ENCODE data around the gene RYR2.
"Not testable (repeated sequence)": the region's sequence is repeated elsewhere in the genome, so short reads cannot be mapped to it uniquely, and the experiment has no call there.

The RYR2 gene

GRCh38 chr1:237814319-237814924 is 772.4 kb downstream of the RYR2 start:
- peak; percentile 18 for DNase-seq

- DNase-seq, result peak; percentile 13
Measured at GRCh38 chr1:237817277-237817676, 775.3 kb downstream of the RYR2 start.

- DNase-seq, result peak; percentile 18
Measured at GRCh38 chr1:237820634-237821033, 778.6 kb downstream of the RYR2 start.

- DNase-seq, result no peak
Measured at GRCh38 chr1:237832858-237833257, 790.9 kb downstream of the RYR2 start.

GRCh38 chr1:237834048-237834447 is 792.1 kb downstream of the RYR2 start:
- DNase-seq, result no peak

- DNase-seq, result no peak
Measured at GRCh38 chr1:237834461-237834860, 792.5 kb downstream of the RYR2 start.

- DNase-seq, result no peak
Measured at GRCh38 chr1:237838320-237838719, 796.3 kb downstream of the RYR2 start.

- DNase-seq, result no peak
Measured at GRCh38 chr1:237838904-237839534, 797.0 kb downstream of the RYR2 start.

GRCh38 chr1:237841485-237841884 is 799.5 kb downstream of the RYR2 start:
- DNase-seq, result no peak

- DNase-seq, result not testable (repeated sequence)
Measured at GRCh38 chr1:237843516-237843915, 801.5 kb downstream of the RYR2 start.

GRCh38 chr1:237851210-237851845 is 809.3 kb downstream of the RYR2 start:
- peak; percentile 56 for DNase-seq

- no peak for DNase-seq
Measured at GRCh38 chr1:237852342-237852741, 810.4 kb downstream of the RYR2 start.

GRCh38 chr1:237857455-237857854 is 815.5 kb downstream of the RYR2 start:
- no peak for DNase-seq

- DNase-seq, result no peak
Measured at GRCh38 chr1:237858992-237859391, 817.0 kb downstream of the RYR2 start.

- no peak for DNase-seq
Measured at GRCh38 chr1:237861944-237862343, 820.0 kb downstream of the RYR2 start.

- DNase-seq, result no peak
Measured at GRCh38 chr1:237863234-237863633, 821.2 kb downstream of the RYR2 start.

GRCh38 chr1:237864338-237865244 is 822.6 kb downstream of the RYR2 start:
- DNase-seq, result peak; percentile 36

- DNase-seq, result no peak
Measured at GRCh38 chr1:237867380-237867888, 825.5 kb downstream of the RYR2 start.

- DNase-seq, result no peak
Measured at GRCh38 chr1:237868817-237869600, 827.0 kb downstream of the RYR2 start.

GRCh38 chr1:237873487-237874211 is 831.7 kb downstream of the RYR2 start:
- peak; percentile 82 for DNase-seq

GRCh38 chr1:237875291-237875690 is 833.3 kb downstream of the RYR2 start:
- DNase-seq, result peak; percentile 41

- DNase-seq, result no peak
Measured at GRCh38 chr1:237877631-237878030, 835.6 kb downstream of the RYR2 start.
